ENCODE measurements around the gene SIDT2. TPM values are rescaled to one million over a fixed set of nuclear protein-coding genes. Genes with fewer than 3 reads are reported as not detected.
"Not testable (repeated sequence)": the region's sequence is repeated elsewhere in the genome, so short reads cannot be mapped to it uniquely, and the experiment has no call there.

SIDT2 gene
- total RNA-seq, 1 experiment from 2014 or later, result 30.6 TPM

DNA sequence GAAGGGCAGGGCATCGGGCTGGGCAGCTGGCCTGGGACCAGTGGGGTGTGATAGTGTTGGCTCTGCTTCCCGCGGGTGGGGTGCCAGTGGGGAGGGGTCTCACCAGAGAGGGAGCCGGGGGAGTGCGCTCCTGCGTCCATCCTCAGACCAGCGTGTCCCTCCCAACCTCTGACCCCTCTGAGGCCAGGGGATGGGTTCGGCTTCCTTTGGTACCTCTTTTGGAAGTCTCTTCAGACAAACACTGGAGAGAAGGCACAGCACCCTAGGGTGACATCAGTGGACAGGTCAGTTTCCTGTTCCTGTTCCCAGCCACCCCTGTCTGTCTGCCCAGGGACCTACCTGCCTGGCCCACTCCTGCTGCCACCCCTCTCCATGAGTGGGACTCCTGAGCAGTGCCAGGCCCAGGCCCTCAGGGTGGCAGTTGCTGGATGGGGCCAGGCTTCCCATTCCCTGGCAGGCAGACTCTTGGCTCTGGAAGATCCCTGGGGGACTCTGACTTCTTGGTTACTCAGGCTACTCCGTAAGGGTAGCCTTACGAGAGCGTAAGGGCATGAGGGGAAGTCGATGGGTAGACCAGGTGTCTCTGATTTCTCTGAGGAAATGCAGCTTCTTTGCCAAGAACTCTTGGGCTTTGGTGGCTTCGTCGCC lies 23.2 kb downstream of the SIDT2 start:
- Histone ChIP-seq H3K4me3 (ENCODE audit: low read length) (no peak overlapping the region), H3K27ac (ENCODE audit: low read length) (no peak overlapping the region), H3K9me3 (ENCODE audit: low read length) (no peaks in the 10 kb centered on the region), H3K27me3 (ENCODE audit: low read length) (no peaks in the 10 kb centered on the region), H3K4me2 (ENCODE audit: low read depth, low read length, poor library complexity, severe bottlenecking) (no peak overlapping the region), H3K9me2 (replicated peaks; ENCODE audit: insufficient read depth, low read length) (no peaks in the 10 kb centered on the region), H4K20me1 (ENCODE audit: insufficient read depth, low read depth, low read length) (no peaks in the 10 kb centered on the region), H3K9ac (ENCODE audit: low read length) (no peak overlapping the region), H3K36me3 (ENCODE audit: insufficient read depth, low read length) (no peaks in the 10 kb centered on the region), H3K4me1 (ENCODE audit: low read length) (no peaks in the 10 kb centered on the region), H2AFZ (ENCODE audit: low read length) (no peak overlapping the region), H3K79me2 (ENCODE audit: low read length) (no peaks in the 10 kb centered on the region)
- DNase-seq, result no peak

DNA sequence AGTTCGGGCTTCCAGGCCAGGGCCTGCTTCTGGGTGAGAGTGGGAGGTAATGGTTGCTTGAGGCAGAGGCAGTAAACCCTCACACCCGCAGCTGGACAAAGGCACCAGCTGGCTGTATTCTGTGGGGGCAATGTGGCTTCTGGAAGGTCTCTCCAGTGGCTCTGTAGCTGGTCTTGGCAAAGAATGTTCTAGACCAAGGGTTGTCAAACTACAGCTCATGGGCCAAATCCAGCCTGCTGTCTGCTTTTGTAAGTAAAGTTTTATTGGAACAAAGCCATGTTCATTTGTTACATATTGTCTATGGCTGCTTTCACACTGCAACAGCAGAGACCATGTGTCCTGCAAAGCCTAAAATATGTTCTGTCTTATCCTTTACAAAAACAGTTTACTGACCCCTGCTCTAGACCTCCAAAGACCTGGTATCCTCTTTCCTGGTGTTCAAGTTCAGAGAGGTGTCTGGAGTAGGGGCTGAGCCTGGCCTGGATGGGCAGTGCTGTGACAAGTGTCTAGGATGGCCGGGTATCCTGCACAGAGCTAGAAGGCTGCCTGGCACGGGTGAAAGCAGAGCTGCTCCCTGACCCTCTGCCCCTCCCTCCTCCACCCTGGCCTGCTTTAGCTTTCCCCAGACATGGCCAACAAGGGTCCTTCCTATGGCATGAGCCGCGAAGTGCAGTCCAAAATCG lies 24.0 kb downstream of the SIDT2 start:
- Histone ChIP-seq H4K20me1 (ENCODE audit: insufficient read depth, low read depth, low read length) (no peaks in the 10 kb centered on the region), H3K79me2 (ENCODE audit: low read length) (no peaks in the 10 kb centered on the region), H3K9me3 (ENCODE audit: low read length) (no peaks in the 10 kb centered on the region), H3K4me2 (ENCODE audit: low read depth, low read length, poor library complexity, severe bottlenecking) (no peak overlapping the region), H3K9me2 (replicated peaks; ENCODE audit: insufficient read depth, low read length) (no peaks in the 10 kb centered on the region), H3K27me3 (ENCODE audit: low read length) (no peaks in the 10 kb centered on the region), H3K9ac (ENCODE audit: low read length) (no peak overlapping the region), H3K4me1 (ENCODE audit: low read length) (no peaks in the 10 kb centered on the region), H3K36me3 (ENCODE audit: insufficient read depth, low read length) (no peaks in the 10 kb centered on the region), H3K27ac (ENCODE audit: low read length) (no peak overlapping the region), H2AFZ (ENCODE audit: low read length) (no peak overlapping the region), H3K4me3 (ENCODE audit: low read length) (no peak overlapping the region)
- peak; percentile 38 for DNase-seq

DNA sequence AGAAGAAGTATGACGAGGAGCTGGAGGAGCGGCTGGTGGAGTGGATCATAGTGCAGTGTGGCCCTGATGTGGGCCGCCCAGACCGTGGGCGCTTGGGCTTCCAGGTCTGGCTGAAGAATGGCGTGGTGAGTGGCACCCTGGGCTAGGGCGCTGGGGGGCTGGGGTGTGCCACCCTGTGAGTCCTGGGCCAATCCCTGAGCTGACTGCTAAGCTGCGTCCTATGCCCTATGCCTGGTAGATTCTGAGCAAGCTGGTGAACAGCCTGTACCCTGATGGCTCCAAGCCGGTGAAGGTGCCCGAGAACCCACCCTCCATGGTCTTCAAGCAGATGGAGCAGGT lies 24.5 kb downstream of the SIDT2 start:
- Histone ChIP-seq H3K9me3 (ENCODE audit: low read length) (no peaks in the 10 kb centered on the region), H3K9me2 (replicated peaks; ENCODE audit: insufficient read depth, low read length) (no peaks in the 10 kb centered on the region), H4K20me1 (ENCODE audit: insufficient read depth, low read depth, low read length) (no peaks in the 10 kb centered on the region), H2AFZ (ENCODE audit: low read length) (no peak overlapping the region), H3K79me2 (ENCODE audit: low read length) (no peaks in the 10 kb centered on the region), H3K27me3 (ENCODE audit: low read length) (no peaks in the 10 kb centered on the region), H3K4me1 (ENCODE audit: low read length) (no peaks in the 10 kb centered on the region), H3K27ac (ENCODE audit: low read length) (no peak overlapping the region), H3K9ac (ENCODE audit: low read length) (no peak overlapping the region), H3K4me3 (ENCODE audit: low read length) (no peak overlapping the region), H3K4me2 (ENCODE audit: low read depth, low read length, poor library complexity, severe bottlenecking) (no peak overlapping the region), H3K36me3 (ENCODE audit: insufficient read depth, low read length) (no peaks in the 10 kb centered on the region)
- no peak for DNase-seq

DNA sequence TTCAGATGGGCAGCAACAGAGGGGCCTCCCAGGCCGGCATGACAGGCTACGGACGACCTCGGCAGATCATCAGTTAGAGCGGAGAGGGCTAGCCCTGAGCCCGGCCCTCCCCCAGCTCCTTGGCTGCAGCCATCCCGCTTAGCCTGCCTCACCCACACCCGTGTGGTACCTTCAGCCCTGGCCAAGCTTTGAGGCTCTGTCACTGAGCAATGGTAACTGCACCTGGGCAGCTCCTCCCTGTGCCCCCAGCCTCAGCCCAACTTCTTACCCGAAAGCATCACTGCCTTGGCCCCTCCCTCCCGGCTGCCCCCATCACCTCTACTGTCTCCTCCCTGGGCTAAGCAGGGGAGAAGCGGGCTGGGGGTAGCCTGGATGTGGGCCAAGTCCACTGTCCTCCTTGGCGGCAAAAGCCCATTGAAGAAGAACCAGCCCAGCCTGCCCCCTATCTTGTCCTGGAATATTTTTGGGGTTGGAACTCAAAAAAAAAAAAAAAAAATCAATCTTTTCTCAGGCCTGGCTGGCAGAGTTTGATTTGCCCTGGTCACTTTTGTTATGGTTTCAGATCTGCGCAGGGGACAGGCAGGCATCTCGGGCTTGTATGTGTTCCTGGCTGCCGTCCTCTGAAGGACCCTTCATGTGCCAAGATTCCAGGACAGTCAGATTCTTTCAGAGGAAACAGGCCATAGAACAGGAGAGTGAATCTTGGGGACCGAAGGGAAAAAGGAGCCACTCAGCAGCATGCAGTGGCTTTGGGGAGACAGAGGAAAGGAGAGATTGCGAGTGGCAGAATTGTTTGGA lies 25.9 kb downstream of the SIDT2 start:
- DNase-seq, result peak; percentile 21
- no peaks in the 10 kb centered on the region for H3K9me3 ChIP-seq (ENCODE audit: low read length)
- no peak overlapping the region for H3K4me3 ChIP-seq (ENCODE audit: low read length)
- no peaks in the 10 kb centered on the region for H4K20me1 ChIP-seq (ENCODE audit: insufficient read depth, low read depth, low read length)
- H3K9me2 ChIP-seq (replicated peaks; ENCODE audit: insufficient read depth, low read length), result no peaks in the 10 kb centered on the region
- no peaks in the 10 kb centered on the region for H3K36me3 ChIP-seq (ENCODE audit: insufficient read depth, low read length)
- H3K27me3 ChIP-seq (ENCODE audit: low read length), result no peaks in the 10 kb centered on the region
- no peaks in the 10 kb centered on the region for H3K4me1 ChIP-seq (ENCODE audit: low read length)
- no peaks in the 10 kb centered on the region for H3K79me2 ChIP-seq (ENCODE audit: low read length)
- no peak overlapping the region for H3K27ac ChIP-seq (ENCODE audit: low read length)
- no peak overlapping the region for H3K9ac ChIP-seq (ENCODE audit: low read length)
- no peak overlapping the region for H2AFZ ChIP-seq (ENCODE audit: low read length)
- no peak overlapping the region for H3K4me2 ChIP-seq (ENCODE audit: low read depth, low read length, poor library complexity, severe bottlenecking)

DNA sequence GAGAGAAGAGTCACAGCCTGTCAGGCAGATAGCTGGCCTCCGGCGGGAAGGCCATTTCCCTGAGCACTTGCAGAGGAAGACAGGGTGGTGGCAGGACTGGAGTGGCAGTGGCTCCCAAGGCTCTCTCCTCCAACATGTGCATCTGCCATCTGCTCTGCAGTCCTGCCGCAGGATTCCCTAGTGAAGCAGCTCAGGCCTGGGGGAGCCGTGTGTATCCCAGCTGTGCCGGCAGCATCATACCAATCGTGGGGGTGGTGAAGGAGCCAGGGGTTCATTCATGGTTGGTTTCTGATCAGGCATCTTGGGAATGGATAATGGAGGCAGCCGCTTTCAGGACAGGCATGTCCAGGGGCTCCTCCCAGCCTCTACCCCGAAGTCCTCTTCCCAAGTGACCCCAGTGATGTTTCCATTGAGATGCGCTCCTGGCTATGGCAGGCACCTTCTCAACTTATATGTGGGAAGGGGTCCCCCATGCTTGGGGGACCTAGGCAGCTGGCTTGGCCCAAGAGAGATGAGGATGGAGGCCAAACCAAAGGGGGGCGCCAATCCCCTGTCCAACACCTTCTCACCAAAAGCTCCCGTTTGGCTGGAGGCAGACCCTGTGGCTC lies 26.8 kb downstream of the SIDT2 start:
- Histone ChIP-seq H3K9ac (ENCODE audit: low read length) (no peak overlapping the region), H3K4me1 (ENCODE audit: low read length) (no peaks in the 10 kb centered on the region), H3K27ac (ENCODE audit: low read length) (no peak overlapping the region), H4K20me1 (ENCODE audit: insufficient read depth, low read depth, low read length) (no peaks in the 10 kb centered on the region), H3K4me2 (ENCODE audit: low read depth, low read length, poor library complexity, severe bottlenecking) (no peak overlapping the region), H2AFZ (ENCODE audit: low read length) (no peak overlapping the region), H3K4me3 (ENCODE audit: low read length) (no peak overlapping the region), H3K27me3 (ENCODE audit: low read length) (no peaks in the 10 kb centered on the region), H3K36me3 (ENCODE audit: insufficient read depth, low read length) (no peaks in the 10 kb centered on the region), H3K79me2 (ENCODE audit: low read length) (no peaks in the 10 kb centered on the region), H3K9me3 (ENCODE audit: low read length) (no peaks in the 10 kb centered on the region), H3K9me2 (replicated peaks; ENCODE audit: insufficient read depth, low read length) (no peaks in the 10 kb centered on the region)
- no peak for DNase-seq

DNA sequence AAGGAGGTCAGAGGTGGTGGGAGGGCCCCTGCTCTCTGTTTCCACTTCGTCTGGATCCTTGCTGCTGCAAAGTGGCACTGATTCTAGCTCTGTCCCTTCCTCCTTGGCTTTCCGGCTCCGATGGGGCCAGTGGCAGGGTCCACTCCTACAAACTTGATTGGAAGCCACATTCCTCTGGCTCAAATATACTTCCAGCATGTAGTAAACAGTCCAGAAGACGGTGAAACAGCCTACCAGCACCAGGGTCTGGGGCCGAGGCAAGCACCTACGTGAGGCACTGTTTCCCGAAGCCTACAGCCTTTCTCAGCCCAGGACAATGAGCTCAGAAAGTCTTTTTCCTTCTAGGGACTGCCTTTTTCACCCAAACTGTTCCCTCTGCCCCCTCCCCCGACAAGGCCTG lies 27.6 kb downstream of the SIDT2 start:
- H3K4me2 ChIP-seq (ENCODE audit: low read depth, low read length, poor library complexity, severe bottlenecking); H3K9ac ChIP-seq (ENCODE audit: low read length); H3K4me1 ChIP-seq (ENCODE audit: low read length); H3K4me3 ChIP-seq (ENCODE audit: low read length); H2AFZ ChIP-seq (ENCODE audit: low read length); H3K27ac ChIP-seq (ENCODE audit: low read length); H3K79me2 ChIP-seq (ENCODE audit: low read length); H4K20me1 ChIP-seq (ENCODE audit: insufficient read depth, low read depth, low read length); DNase-seq; H3K9me2 ChIP-seq (replicated peaks; ENCODE audit: insufficient read depth, low read length); H3K27me3 ChIP-seq (ENCODE audit: low read length); H3K36me3 ChIP-seq (ENCODE audit: insufficient read depth, low read length); H3K9me3 ChIP-seq (ENCODE audit: low read length): not testable (repeated sequence)

DNA sequence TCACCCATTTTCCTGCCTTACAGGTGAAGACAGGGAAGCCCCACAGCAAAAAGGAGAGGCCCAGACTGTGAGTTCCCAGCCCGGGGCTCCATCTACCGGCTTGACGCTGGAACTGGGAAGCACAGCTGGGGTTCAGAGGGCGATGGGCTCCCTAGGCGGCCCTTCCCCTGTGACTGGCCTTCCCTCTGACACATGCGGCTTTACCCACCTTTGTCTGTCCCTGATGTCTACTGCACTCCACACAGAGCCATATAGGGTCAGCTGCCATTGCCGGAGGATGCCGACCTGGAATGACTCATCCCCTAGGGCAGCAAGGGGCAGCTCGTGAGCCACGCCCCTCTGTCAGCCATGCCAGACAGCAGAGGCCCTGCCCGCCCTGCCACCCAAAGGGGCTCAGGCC lies 28.3 kb downstream of the SIDT2 start:
- not testable (repeated sequence) for DNase-seq

DNA sequence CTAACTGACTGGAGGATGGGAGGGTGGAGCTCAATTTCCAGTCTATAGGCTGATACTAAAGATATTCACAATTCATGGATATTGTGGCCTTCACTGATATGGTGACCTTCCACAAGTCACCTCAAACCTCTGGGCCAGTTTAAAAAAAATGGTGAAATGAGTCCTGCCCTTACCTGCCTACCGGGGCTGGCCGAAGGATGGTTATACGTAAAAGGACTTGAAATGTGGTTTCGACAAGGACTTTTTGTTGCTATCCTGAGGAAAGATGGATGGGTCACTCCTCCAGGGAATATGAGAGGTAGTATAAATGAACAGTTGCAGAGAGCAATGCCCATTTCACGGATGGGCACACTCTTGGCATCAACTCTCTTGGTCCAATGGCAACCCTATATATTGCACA lies 28.9 kb downstream of the SIDT2 start:
- not testable (repeated sequence) for H3K4me3 ChIP-seq (ENCODE audit: low read length); H3K4me2 ChIP-seq (ENCODE audit: low read depth, low read length, poor library complexity, severe bottlenecking); DNase-seq; H3K27me3 ChIP-seq (ENCODE audit: low read length); H4K20me1 ChIP-seq (ENCODE audit: insufficient read depth, low read depth, low read length); H3K4me1 ChIP-seq (ENCODE audit: low read length); H3K79me2 ChIP-seq (ENCODE audit: low read length); H3K9ac ChIP-seq (ENCODE audit: low read length); H2AFZ ChIP-seq (ENCODE audit: low read length); H3K36me3 ChIP-seq (ENCODE audit: insufficient read depth, low read length); H3K9me2 ChIP-seq (replicated peaks; ENCODE audit: insufficient read depth, low read length); H3K9me3 ChIP-seq (ENCODE audit: low read length); H3K27ac ChIP-seq (ENCODE audit: low read length)

More for the DNA sequence above, 28.3 kb downstream of the SIDT2 start:
- not testable (repeated sequence) for H2AFZ ChIP-seq (ENCODE audit: low read length); H3K27me3 ChIP-seq (ENCODE audit: low read length); H3K9me2 ChIP-seq (replicated peaks; ENCODE audit: insufficient read depth, low read length); H3K4me1 ChIP-seq (ENCODE audit: low read length); H3K36me3 ChIP-seq (ENCODE audit: insufficient read depth, low read length); H3K9ac ChIP-seq (ENCODE audit: low read length); H3K4me2 ChIP-seq (ENCODE audit: low read depth, low read length, poor library complexity, severe bottlenecking); H3K4me3 ChIP-seq (ENCODE audit: low read length); H4K20me1 ChIP-seq (ENCODE audit: insufficient read depth, low read depth, low read length); H3K9me3 ChIP-seq (ENCODE audit: low read length); H3K27ac ChIP-seq (ENCODE audit: low read length); H3K79me2 ChIP-seq (ENCODE audit: low read length)
